GM12873 (cell line): ENCODE results near the gene INO80B.

Source experiments
- TF ChIP-seq, protein P1 (sequence below): IDR thresholded peaks from 2 replicates; pipeline ENCODE4 v1.5.1; 2012; ENCODE audit warnings: low read depth, mild to moderate bottlenecking, moderate library complexity, low read length, control low read depth; ENCODE audit not compliant: insufficient read depth; ENCODE audit errors: missing control alignments

Gene INO80B

DNA sequence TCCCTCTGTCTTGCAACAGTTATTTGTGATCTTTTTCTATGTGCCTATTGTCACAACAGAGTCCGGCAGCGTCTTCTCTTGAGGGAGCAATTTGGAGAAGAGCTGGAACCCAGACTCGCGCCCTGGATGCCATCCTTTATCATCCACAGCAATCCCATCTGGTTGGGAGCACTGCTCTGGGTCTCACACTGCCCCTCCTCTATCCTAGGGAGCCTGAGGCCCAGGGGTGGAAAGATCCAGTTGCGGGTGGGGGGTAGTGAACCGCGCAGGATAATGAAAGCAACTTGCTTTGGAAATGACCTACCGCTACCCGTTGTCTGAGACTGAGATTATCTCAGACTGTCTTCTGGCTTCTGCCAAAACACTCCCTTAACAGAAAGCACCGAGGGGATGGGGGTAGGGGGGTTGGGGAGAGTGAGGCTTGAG, 4.1 kb downstream of the INO80B start:
- TF ChIP-seq, protein P1, sequence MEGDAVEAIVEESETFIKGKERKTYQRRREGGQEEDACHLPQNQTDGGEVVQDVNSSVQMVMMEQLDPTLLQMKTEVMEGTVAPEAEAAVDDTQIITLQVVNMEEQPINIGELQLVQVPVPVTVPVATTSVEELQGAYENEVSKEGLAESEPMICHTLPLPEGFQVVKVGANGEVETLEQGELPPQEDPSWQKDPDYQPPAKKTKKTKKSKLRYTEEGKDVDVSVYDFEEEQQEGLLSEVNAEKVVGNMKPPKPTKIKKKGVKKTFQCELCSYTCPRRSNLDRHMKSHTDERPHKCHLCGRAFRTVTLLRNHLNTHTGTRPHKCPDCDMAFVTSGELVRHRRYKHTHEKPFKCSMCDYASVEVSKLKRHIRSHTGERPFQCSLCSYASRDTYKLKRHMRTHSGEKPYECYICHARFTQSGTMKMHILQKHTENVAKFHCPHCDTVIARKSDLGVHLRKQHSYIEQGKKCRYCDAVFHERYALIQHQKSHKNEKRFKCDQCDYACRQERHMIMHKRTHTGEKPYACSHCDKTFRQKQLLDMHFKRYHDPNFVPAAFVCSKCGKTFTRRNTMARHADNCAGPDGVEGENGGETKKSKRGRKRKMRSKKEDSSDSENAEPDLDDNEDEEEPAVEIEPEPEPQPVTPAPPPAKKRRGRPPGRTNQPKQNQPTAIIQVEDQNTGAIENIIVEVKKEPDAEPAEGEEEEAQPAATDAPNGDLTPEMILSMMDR: no peak

DNA sequence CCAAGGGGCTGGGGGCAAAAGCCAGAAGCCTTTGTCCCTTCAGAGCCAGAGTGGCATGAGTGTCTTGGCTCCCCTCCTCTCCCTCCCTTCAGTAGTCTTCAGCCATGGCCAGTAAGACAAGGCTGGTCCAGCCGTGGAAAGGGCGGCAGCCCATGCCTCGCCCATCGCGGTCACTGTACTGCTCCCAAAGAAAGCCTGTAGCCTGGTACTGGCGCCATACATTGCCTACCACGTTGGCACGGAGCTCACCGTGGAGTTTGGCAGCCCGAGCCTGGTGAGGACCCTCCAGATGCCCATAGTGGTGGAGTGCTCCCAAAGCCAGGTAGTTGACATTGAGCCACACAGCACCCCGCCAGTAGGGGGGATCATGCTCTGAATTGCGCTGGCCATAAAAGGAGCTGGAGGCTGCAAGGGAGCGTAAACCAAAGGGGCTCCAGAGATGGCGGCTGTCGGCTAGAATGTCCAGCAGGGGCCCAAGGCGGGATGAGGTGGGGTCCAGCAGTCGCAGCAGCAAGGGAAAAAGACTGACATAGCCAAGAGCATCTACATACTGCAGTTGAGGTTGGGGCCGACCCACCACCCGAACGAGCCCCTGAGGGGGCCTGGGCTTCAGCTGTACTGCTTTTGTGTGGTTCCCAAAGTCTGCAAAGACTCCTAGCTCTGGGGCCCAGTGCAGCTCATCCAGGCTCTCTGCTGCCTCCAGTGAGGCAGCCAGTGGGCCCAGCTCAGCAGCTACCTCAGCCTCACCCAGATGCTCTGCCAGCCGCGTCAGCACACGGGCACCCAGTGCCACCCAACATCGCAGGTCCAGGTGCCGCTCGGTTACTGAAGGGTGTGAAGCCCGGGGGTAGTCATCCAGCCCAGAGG, 6.5 kb downstream of the INO80B start:
- TF ChIP-seq, protein P1: peak; percentile 40

DNA sequence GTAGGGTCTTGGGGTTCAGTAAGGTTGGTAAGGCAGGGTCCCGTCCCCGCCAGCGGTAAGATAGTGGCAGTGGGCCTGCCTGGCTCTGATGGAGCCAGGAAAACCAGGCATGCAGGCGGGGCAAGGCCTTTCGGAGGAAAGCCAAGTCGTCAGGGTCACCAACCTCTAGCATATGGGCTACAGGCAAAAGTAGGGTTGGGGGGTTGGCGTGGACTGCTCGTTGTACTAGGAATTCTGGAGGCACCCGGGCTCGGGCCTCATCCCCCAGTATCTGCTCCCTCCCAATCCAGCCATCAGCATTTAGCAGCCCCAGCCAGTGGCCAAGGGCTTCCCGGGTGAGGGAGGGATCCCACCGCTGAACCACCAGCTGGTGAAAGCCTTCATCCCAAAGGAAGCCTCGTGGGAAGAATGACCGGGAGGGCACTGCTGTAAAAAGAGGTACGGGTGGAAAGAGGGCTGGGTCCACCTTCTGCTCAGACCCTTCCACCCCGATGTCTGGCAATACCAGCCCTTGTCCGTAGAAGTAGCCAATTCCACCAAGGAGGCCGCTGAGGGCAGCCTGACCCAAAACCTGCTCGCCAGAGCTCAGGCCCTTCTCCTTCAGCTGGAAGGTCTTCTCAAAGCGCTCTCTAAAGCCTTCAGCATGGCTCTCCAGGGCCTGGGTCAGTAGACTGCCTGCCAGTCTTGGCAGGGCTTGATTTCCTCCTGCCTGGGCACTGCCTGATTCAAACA, 7.3 kb downstream of the INO80B start:
- TF ChIP-seq, protein P1: no peak

DNA sequence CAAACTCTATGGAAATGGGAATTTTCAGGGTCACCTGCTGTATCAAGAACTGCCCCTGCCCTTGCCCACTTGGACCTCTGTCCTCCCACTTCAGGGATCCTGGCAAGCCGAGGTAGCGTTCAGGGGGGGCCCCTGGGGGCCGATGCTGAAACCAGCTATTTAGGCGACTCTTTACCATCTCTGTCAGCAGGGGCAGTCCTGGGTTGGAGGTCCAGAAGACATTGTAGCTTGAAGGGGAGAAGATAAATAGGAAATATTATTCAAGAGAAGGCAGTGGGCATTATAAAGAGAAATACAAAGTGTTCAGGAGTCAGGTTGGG, 7.9 kb downstream of the INO80B start:
- TF ChIP-seq, protein P1: no peak

DNA sequence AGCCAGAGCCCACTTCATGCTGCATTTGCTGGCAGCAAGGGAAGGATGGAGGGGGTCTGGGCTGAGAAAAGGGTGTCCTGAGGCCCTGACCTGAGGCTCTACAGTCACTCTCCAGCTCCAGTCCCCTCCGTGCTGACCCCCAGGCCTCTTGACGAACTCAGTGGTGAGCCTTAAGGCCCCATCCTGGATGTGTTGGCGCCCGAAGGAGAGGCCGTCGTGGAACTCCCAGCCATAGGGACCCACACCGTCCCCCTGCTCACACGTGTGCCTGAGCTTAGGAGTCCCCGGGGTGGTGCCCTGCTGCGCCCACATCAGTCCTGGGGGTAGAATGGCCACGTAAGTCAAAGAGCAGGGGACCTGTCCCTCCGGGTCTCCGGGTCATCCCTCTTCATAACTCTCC, 9.5 kb downstream of the INO80B start:
- TF ChIP-seq, protein P1: no peak

DNA sequence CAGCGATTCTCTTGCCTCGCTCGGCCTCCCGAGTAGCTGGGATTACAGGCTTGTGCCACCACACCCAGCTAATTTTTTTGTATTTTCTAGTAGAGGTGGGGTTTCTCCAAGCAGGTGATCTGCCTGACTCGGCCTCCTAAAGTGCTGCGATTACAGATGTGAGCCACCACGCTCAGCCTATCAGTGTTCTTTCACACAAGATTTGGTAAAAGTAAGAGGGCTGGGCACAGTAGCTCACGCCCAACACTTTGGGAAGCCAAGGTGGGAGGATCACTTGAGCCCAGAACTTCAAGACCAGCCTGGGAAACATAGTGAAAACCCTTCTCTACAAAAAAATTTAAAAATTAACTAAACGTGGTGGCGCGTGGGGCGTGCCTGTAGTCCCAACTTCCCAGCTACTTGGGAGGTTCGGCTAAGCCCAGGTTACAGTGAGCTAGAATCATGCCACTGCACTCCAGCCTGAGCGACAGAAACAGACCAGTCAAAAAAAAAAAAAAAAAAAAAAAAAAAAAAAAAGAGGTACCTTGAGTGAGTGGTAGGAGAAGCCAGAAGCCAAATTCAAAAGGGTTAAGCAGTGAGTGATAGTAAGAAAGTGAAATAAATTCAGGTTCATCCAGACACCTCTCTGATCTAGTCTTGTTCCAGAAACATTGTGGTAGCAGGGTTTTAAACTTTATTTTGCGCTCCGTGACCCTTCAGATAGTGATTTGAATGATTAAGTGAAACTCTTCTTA, 16.6 kb downstream of the INO80B start:
- TF ChIP-seq, protein P1: no peak
